Posterior cingulate gyrus (tissue), 11 donors: ENCODE data around the gene LNX1.

ENCODE experiments used
- DNase-seq, 10 donors: peaks; one replicate each; pipeline versions ENCODE4 v3.0.0 to v3.0.0-alpha.2; 2020 to 2021; ENCODE audit warnings: mixed read lengths in 3 of 10
- intact Hi-C: fragments of 100-400 bp; cut with DNase I; formaldehyde crosslinking; loops from one replicate; pipeline ENCODE4 v1.15.1; 2023

Gene LNX1

DNA sequence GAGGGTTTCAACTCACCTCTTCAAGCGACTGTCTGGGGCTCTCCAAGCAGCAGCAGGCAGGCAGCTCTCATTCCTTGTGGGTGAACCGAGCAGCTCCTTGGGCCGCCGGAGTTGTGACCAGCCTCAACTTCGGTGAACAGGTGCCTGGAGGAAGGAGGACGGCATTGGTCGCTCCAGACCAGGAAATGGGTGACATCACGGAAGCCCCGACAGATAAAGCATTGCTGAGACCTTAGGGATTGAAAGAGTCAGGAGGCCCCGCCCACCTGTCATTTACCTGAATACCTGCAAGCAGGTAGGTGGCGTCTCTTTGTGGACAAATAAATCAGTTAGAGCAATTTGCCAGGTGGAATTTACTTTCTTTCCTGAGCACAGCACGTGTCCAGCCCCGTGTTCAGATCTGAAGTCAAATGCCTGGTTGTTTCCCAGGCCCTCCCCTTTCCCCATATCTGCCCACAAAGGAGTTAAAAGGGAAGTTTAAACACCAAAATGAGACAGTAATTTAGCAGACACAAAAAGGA, at the start of gene LNX1:
TSS of gene LNX1 (minus strand) at position 115 of the 521 bp plus-strand sequence. CDS start 17,484 bp downstream, outside the sequence.
- intact Hi-C loops: no loop called here
- DNase-seq: peak in 1 of 10 donors; percentile 67

- DNase-seq: peak in 2 of 10 donors; percentile 66 to 73
- intact Hi-C loops: loop anchor here (5.0 kb wide), 1 partner anchor 216 kb away; no protein-coding TSS in a partner anchor
Measured at GRCh38 chr4:53640576-53641453, 49.5 kb upstream of the LNX1 start.

DNA sequence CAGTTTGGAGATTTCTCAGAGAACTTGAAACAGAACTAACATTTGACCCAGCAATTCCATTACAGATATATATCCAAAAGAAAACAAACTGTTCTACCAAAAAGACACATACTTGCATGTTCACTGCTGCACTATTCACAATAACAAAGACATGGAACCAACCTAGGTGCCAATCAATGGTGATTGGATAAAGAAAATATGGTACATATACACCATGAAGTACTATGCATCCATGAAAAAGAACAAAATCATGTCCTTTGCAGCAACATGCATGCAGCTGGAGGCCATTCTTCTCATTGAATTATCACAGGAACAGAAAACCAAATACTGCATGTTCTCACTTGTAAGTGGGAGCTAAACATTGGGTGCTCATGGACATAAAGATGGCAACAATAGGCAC, 47.6 kb upstream of the LNX1 start:
- DNase-seq: no peak
- intact Hi-C loops: no loop called here

DNA sequence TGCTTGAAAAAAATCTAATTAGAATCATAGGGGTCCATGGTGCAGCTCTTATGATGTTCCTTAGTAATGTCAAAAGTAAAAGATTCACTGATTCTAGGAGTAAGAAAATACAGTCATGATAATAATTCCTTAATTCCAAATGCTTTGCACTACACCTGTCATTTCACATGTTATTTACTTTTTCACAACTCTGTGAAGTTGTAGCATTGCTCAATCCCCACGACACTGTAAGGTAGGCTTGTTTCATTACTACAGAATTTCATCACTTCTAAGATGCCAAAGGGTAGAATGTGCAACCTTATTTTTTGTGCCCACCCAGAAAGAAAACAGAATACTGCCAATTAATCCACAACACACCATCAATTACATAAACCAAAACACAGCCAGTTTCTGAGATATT, 46.1 kb upstream of the LNX1 start:
- no peak for DNase-seq
- intact Hi-C loops: no loop called here

GRCh38 chr4:53635697-53636483, 44.6 kb upstream of the LNX1 start:
- intact Hi-C loops: no loop called here
- no peak for DNase-seq

- intact Hi-C loops: no loop called here
- no peak for DNase-seq
Measured at GRCh38 chr4:53633608-53634007, 42.3 kb upstream of the LNX1 start.

DNA sequence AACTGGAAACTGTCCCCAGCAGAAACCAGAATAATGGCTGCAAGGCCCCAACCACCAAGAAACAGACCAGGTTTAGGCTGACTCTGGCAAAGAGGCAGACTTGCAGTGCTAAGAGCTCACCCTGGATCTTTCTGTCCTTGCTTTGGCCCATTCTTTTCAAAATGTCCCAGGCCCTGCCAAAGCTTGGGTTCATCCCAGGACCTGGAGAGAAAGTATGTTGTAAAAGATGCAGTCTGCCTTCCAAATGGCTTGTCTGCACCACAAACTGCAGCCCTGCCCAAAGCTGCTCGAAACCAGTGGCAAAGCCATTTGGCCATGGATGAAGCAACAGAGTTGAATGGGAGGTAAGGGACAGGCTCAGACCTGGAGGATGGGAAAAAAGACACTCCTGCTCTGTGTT, 38.0 kb upstream of the LNX1 start:
- intact Hi-C loops: no loop called here
- no peak for DNase-seq

- no peak for DNase-seq
- intact Hi-C loops: no loop called here
Measured at GRCh38 chr4:53626491-53626890, 35.2 kb upstream of the LNX1 start.

- intact Hi-C loops: no loop called here
- no peak for DNase-seq
Measured at GRCh38 chr4:53625888-53626287, 34.6 kb upstream of the LNX1 start.

GRCh38 chr4:53622739-53623151, 31.5 kb upstream of the LNX1 start:
- no peak for DNase-seq
- intact Hi-C loops: no loop called here

- no peak for DNase-seq
- intact Hi-C loops: no loop called here
Measured at GRCh38 chr4:53620956-53621355, 29.7 kb upstream of the LNX1 start.

DNA sequence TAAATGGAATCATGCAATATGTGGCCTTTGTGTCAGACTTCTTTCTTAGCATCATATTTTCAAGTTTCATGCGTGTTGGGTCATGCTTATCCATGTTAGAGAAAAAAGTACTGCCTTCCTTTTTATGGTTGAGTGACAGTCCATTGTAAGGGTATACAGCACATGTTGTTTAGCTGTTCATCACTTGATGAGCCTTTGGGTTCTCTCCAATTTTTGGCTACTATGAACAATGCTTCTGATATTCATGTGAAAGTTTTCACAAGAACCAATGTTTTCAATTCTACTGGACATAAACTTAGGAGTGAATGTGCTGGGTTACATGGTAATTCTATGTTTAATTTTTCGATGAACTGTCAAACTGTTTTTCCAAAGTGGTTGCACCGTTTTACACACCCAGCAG, 28.1 kb upstream of the LNX1 start:
- no peak for DNase-seq
- intact Hi-C loops: no loop called here

GRCh38 chr4:53618321-53618720, 27.0 kb upstream of the LNX1 start:
- no peak for DNase-seq
- intact Hi-C loops: no loop called here

DNA sequence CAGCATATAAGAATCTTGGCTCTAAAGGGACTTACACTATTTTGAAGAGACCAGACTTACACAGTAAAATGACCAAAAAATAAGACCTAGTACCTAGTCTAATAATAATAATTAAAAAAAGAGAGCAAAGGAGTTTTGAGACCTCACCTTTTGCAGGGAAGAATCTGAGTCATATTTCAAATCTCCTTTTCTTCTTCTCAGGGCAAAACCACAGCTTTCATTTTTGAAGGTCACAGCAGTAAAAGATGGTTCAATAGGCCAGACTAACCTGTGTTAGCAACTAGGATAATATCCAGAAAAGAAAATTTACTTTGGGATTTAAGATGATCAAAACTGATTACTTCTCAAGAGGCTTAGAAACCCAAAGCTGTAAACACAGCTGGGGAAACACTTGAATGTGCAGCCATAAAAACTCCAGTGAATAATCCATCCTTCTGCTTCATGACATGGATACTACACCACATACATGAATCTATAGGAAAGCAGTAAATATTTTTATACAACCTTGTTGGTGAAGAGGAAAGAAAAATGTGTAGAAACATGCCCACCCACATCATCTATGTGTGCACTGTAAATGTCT, 25.9 kb upstream of the LNX1 start:
- intact Hi-C loops: no loop called here
- DNase-seq: no peak

GRCh38 chr4:53616219-53616618, 24.9 kb upstream of the LNX1 start:
- intact Hi-C loops: no loop called here

GRCh38 chr4:53614591-53614990, 23.3 kb upstream of the LNX1 start:
- intact Hi-C loops: no loop called here

More at GRCh38 chr4:53616219-53616618, 24.9 kb upstream of the LNX1 start:
- no peak for DNase-seq

GRCh38 chr4:53613428-53613827, 22.1 kb upstream of the LNX1 start:
- intact Hi-C loops: no loop called here
- no peak for DNase-seq

More at GRCh38 chr4:53614591-53614990, 23.3 kb upstream of the LNX1 start:
- DNase-seq: no peak

GRCh38 chr4:53608649-53609048, 17.4 kb upstream of the LNX1 start:
- DNase-seq: no peak
- intact Hi-C loops: no loop called here

DNA sequence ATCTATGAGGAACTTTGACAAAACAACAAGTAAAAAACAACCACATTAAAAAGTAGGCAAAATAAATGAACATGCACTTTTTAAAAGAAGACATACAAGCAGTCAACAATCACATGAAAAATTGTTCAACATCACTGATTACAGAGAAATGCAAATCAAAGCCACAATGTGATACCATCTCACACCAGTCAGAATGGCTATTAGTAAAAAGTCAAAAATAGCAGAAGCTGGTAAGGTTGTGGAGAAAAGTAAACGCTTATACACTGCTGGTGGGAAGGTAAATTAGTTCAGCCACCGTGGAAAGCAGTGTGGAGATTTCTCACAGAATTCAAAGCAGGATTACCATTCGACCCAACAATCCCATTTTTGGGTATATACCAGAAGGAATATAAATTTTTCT, 17.0 kb upstream of the LNX1 start:
- intact Hi-C loops: no loop called here
- no peak for DNase-seq

- intact Hi-C loops: no loop called here
- DNase-seq: no peak
Measured at GRCh38 chr4:53605783-53606182, 14.5 kb upstream of the LNX1 start.

DNA sequence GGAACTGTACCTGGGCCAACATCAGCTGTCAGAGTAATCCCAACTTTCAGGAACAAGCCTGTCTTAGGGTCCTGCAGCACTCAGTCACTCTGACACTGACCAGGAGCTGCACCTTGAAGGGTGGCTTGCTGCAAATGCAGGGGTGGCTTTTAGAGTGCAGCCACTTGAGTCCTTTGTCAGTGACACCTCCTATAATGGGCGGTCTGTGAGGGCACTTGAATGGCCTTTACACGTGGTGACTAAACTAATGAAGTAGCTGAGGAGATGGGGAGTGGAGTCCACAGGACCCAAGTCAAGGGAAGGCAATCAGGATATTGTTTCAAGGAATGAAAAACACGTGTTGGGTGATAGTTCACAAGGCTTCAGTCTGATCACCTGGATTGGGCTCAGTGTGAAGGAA, 11.1 kb upstream of the LNX1 start:
- DNase-seq: no peak
- intact Hi-C loops: no loop called here
